ENCODE measurements around the gene TBPL1.
"Not testable (repeated sequence)": the region's sequence is repeated elsewhere in the genome, so short reads cannot be mapped to it uniquely, and the experiment has no call there.

Gene TBPL1

GRCh38 chr6:133973109-133973971 is 20.3 kb downstream of the TBPL1 start:
- no peak for DNase-seq

GRCh38 chr6:133977983-133978895 is 25.2 kb downstream of the TBPL1 start:
- no peak for DNase-seq

GRCh38 chr6:133978896-133979240 is 25.8 kb downstream of the TBPL1 start:
- no peak for DNase-seq

- DNase-seq = not testable (repeated sequence)
These were observed 26.4 kb downstream of the TBPL1 start for GRCh38 chr6:133979269-133979963.

- DNase-seq = no peak
These were observed 27.1 kb downstream of the TBPL1 start for GRCh38 chr6:133980168-133980567.

- DNase-seq = peak; percentile 76
These were observed 30.3 kb downstream of the TBPL1 start for GRCh38 chr6:133983099-133983939.

- DNase-seq = no peak
These were observed 32.9 kb downstream of the TBPL1 start for GRCh38 chr6:133985970-133986369.

- DNase-seq = no peak
These were observed 33.9 kb downstream of the TBPL1 start for GRCh38 chr6:133986942-133987341.

- DNase-seq = no peak
These were observed 36.5 kb downstream of the TBPL1 start for GRCh38 chr6:133989525-133989924.

- DNase-seq = no peak
These were observed 37.3 kb downstream of the TBPL1 start for GRCh38 chr6:133990321-133990720.

- DNase-seq = no peak
These were observed 38.1 kb downstream of the TBPL1 start for GRCh38 chr6:133991096-133991593.

- DNase-seq = no peak
These were observed 40.1 kb downstream of the TBPL1 start for GRCh38 chr6:133992992-133993680.

GRCh38 chr6:133995296-133995695 is 42.3 kb downstream of the TBPL1 start:
- no peak for DNase-seq

GRCh38 chr6:133995758-133996157 is 42.7 kb downstream of the TBPL1 start:
- no peak for DNase-seq

GRCh38 chr6:133997267-133997666 is 44.2 kb downstream of the TBPL1 start:
- no peak for DNase-seq

GRCh38 chr6:133999305-133999704 is 46.3 kb downstream of the TBPL1 start:
- no peak for DNase-seq

GRCh38 chr6:134000443-134000842 is 47.4 kb downstream of the TBPL1 start:
- DNase-seq = no peak

GRCh38 chr6:134002821-134003220 is 49.8 kb downstream of the TBPL1 start:
- DNase-seq = no peak

- DNase-seq = no peak
These were observed 50.5 kb downstream of the TBPL1 start for GRCh38 chr6:134003542-134003951.

GRCh38 chr6:134004714-134005113 is 51.7 kb downstream of the TBPL1 start:
- no peak for DNase-seq

GRCh38 chr6:134005800-134006199 is 52.8 kb downstream of the TBPL1 start:
- no peak for DNase-seq
